ENCODE data around the gene IL12RB1.

The IL12RB1 gene

GRCh38 chr19:18086590-18087138 is at the start of gene IL12RB1:
Gene IL12RB1 (minus strand): TSS chr19:18086934. CDS start chr19:18086823, 111 bp downstream.
- peak; percentile 66 to 69 (median 67) for DNase-seq

- no peak for DNase-seq
Observed at GRCh38 chr19:18135712-18136584, 49.2 kb upstream of the IL12RB1 start.

GRCh38 chr19:18131841-18132596 is 45.3 kb upstream of the IL12RB1 start:
- no peak for DNase-seq

- no peak for DNase-seq
Observed at GRCh38 chr19:18130523-18131242, 43.9 kb upstream of the IL12RB1 start.

GRCh38 chr19:18128805-18129204 is 42.1 kb upstream of the IL12RB1 start:
- no peak for DNase-seq

GRCh38 chr19:18128044-18128443 is 41.3 kb upstream of the IL12RB1 start:
- DNase-seq = peak; percentile 38 to 54 (median 52)

GRCh38 chr19:18126097-18126496 is 39.4 kb upstream of the IL12RB1 start:
- DNase-seq = peak; percentile 56 to 66 (median 63)

GRCh38 chr19:18123819-18124218 is 37.1 kb upstream of the IL12RB1 start:
- no peak for DNase-seq

- DNase-seq = no peak
Observed at GRCh38 chr19:18122860-18123795, 36.4 kb upstream of the IL12RB1 start.

- no peak for DNase-seq
Observed at GRCh38 chr19:18122424-18122823, 35.7 kb upstream of the IL12RB1 start.

GRCh38 chr19:18121166-18121565 is 34.4 kb upstream of the IL12RB1 start:
- DNase-seq = no peak

- DNase-seq = no peak
Observed at GRCh38 chr19:18120127-18120526, 33.4 kb upstream of the IL12RB1 start.

GRCh38 chr19:18119717-18120105 is 33.0 kb upstream of the IL12RB1 start:
- no peak for DNase-seq

GRCh38 chr19:18119013-18119716 is 32.4 kb upstream of the IL12RB1 start:
- DNase-seq = no peak

GRCh38 chr19:18118420-18119012 is 31.8 kb upstream of the IL12RB1 start:
- no peak for DNase-seq

- peak; percentile 92 to 98 (median 98) for DNase-seq
Observed at GRCh38 chr19:18117692-18118378, 31.1 kb upstream of the IL12RB1 start.

- DNase-seq = no peak
Observed at GRCh38 chr19:18117364-18117691, 30.6 kb upstream of the IL12RB1 start.

- no peak for DNase-seq
Observed at GRCh38 chr19:18114483-18114882, 27.7 kb upstream of the IL12RB1 start.

- no peak for DNase-seq
Observed at GRCh38 chr19:18113827-18114226, 27.1 kb upstream of the IL12RB1 start.

- DNase-seq = peak; percentile 88 to 94 (median 93)
Observed at GRCh38 chr19:18112989-18113478, 26.3 kb upstream of the IL12RB1 start.
